Brain microvascular endothelial cell (primary cell): ENCODE measurements around the gene GPR183.

Source experiments
- DNase-seq: peaks from one replicate; pipeline ENCODE4 v3.0.0-alpha.2; 2020
- H3K27ac ChIP-seq: fragments of 250-450 bp; sonication (Bioruptor Pico); 2 replicates; pipeline ENCODE4 v1.5.1; 2020; ENCODE audit warnings: mild to moderate bottlenecking, moderate library complexity
- H3K27me3 ChIP-seq: fragments of 250-450 bp; sonication (Bioruptor Pico); replicated peaks from 2 replicates; pipeline ENCODE4 v1.5.1; 2020; ENCODE audit warnings: mild to moderate bottlenecking
- H3K36me3 ChIP-seq: fragments of 250-450 bp; sonication (Bioruptor Pico); replicated peaks from 2 replicates; pipeline ENCODE4 v1.5.1; 2020; ENCODE audit warnings: mild to moderate bottlenecking
- H3K4me3 ChIP-seq: 2 replicates; pipeline ENCODE4 v1.5.1; 2011; ENCODE audit warnings: low read depth, mild to moderate bottlenecking, control low read depth, low read length, moderate library complexity
- CTCF ChIP-seq: IDR thresholded peaks from 2 replicates; pipeline ENCODE4 v1.5.1; 2011; ENCODE audit warnings: low read depth, mild to moderate bottlenecking, moderate library complexity, low read length, control low read depth, inconsistent platforms; ENCODE audit errors: missing control alignments
- in situ Hi-C: cut with HindIII; loops from 2 replicates; pipeline ENCODE4 v1.10.0; 2017; ENCODE audit warnings: low sequenced_read_pairs, low pct_ligation_motif_present

The GPR183 gene

GRCh38 chr13:99310382-99311031 is 3.3 kb upstream of the GPR183 start:
- in situ Hi-C loops, result no loop called here
- H3K27ac ChIP-seq, result peak overlapping the region; percentile 95
- DNase-seq, result peak; percentile 52
- H3K27me3 ChIP-seq, result no peaks in the 10 kb centered on the region
- TF ChIP-seq CTCF, result no peak
- H3K36me3 ChIP-seq, result no peaks in the 10 kb centered on the region
- no peak overlapping the region for H3K4me3 ChIP-seq

GRCh38 chr13:99308471-99309087 is 1.4 kb upstream of the GPR183 start:
- Histone ChIP-seq H3K36me3 (no peaks in the 10 kb centered on the region), H3K4me3 (no peak overlapping the region), H3K27ac (peak overlapping the region; percentile 95), H3K27me3 (no peaks in the 10 kb centered on the region)
- DNase-seq, result peak; percentile 59
- TF ChIP-seq CTCF, result no peak
- in situ Hi-C loops, result no loop called here

GRCh38 chr13:99307648-99308339 is 595 bp upstream of the GPR183 start:
- Histone ChIP-seq H3K27ac (peak overlapping the region; percentile 95), H3K4me3 (no peak overlapping the region), H3K27me3 (no peaks in the 10 kb centered on the region), H3K36me3 (no peaks in the 10 kb centered on the region)
- TF ChIP-seq CTCF, result no peak
- peak; percentile 88 for DNase-seq
- in situ Hi-C loops, result no loop called here

- no peak overlapping the region for H3K4me3 ChIP-seq
- no peaks in the 10 kb centered on the region for H3K27me3 ChIP-seq
- TF ChIP-seq CTCF, result no peak
- in situ Hi-C loops, result no loop called here
- DNase-seq, result no peak
- H3K36me3 ChIP-seq, result no peaks in the 10 kb centered on the region
- no peak overlapping the region for H3K27ac ChIP-seq
Observed at GRCh38 chr13:99305566-99305965, 1.6 kb downstream of the GPR183 start.

- no peak for DNase-seq
Observed at GRCh38 chr13:99305158-99305557, 2.0 kb downstream of the GPR183 start.

More at GRCh38 chr13:99305158-99305557, 2.0 kb downstream of the GPR183 start:
- H3K36me3 ChIP-seq, result no peaks in the 10 kb centered on the region
- no peak for TF ChIP-seq CTCF
- in situ Hi-C loops, result no loop called here
- no peak overlapping the region for H3K27ac ChIP-seq
- H3K27me3 ChIP-seq, result no peaks in the 10 kb centered on the region
- H3K4me3 ChIP-seq, result no peak overlapping the region
